GM21367 (cell line): ENCODE measurements around the gene VASN.

Experiments
- ATAC-seq: cut with Tn5 transposase; IDR thresholded peaks from one replicate; pipeline ENCODE4 v1.9.1; 2021; ENCODE audit not compliant: unreplicated experiment

VASN gene

GRCh38 chr16:4370570-4371356 is 885 bp upstream of the VASN start:
- no peak for ATAC-seq

- no peak for ATAC-seq
Observed at GRCh38 chr16:4372001-4372577, 441 bp downstream of the VASN start.

GRCh38 chr16:4372578-4373355 is 1.1 kb downstream of the VASN start:
- ATAC-seq, result no peak

- no peak for ATAC-seq
Observed at GRCh38 chr16:4373356-4373908, 1.8 kb downstream of the VASN start.

- ATAC-seq, result no peak
Observed at GRCh38 chr16:4373909-4374742, 2.5 kb downstream of the VASN start.

GRCh38 chr16:4375717-4376116 is 4.1 kb downstream of the VASN start:
- ATAC-seq, result no peak

- ATAC-seq, result no peak
Observed at GRCh38 chr16:4376126-4376892, 4.7 kb downstream of the VASN start.

- ATAC-seq, result no peak
Observed at GRCh38 chr16:4376893-4377572, 5.4 kb downstream of the VASN start.

- ATAC-seq, result no peak
Observed at GRCh38 chr16:4377573-4378154, 6.0 kb downstream of the VASN start.

GRCh38 chr16:4378161-4378666 is 6.6 kb downstream of the VASN start:
- no peak for ATAC-seq

- ATAC-seq, result no peak
Observed at GRCh38 chr16:4378999-4379690, 7.5 kb downstream of the VASN start.

- no peak for ATAC-seq
Observed at GRCh38 chr16:4380119-4381063, 8.7 kb downstream of the VASN start.

- ATAC-seq, result no peak
Observed at GRCh38 chr16:4381072-4381934, 9.7 kb downstream of the VASN start.

GRCh38 chr16:4381935-4382794 is 10.5 kb downstream of the VASN start:
- no peak for ATAC-seq

GRCh38 chr16:4382795-4383357 is 11.2 kb downstream of the VASN start:
- no peak for ATAC-seq
